KBM-7 (cell line): ENCODE results near the gene ERBB4.

Source experiments
- DNase-seq: peaks from one replicate; pipeline ENCODE4 v3.0.0-alpha.2; 2015
- in situ Hi-C: fragments of 300-500 bp; cut with MboI; formaldehyde crosslinking; loops from 2 replicates; pipeline ENCODE4 v1.14.3; 2020; ENCODE audit warnings: low sequenced_read_pairs, low pct_unique_long_range_greater_than_20kb, mixed read lengths

Gene ERBB4

GRCh38 chr2:211401328-211401727 lies 1137.3 kb downstream of the ERBB4 start:
- DNase-seq: no peak
- in situ Hi-C loops: no loop called here

- DNase-seq: no peak
- in situ Hi-C loops: no loop called here
Measured at GRCh38 chr2:211397764-211398163, 1140.8 kb downstream of the ERBB4 start.

DNA sequence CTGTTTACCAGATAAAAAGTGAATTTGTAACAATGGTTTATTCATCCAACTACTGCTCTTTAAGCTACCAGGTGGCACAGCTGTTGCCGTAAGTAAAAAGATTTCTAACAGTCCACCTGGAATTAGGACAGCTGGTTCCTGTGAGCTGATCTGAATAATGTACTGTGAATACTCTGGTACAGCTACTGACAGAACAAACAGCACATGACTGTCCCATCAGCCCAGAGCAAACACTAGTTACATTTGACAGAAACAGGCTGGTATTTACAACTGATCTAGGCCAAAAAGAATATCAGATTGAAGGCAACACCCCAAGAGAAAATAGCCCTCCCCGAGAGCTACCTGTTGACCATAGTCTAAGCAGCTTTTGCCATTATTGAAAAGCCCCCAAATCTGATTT lies 1141.8 kb downstream of the ERBB4 start:
- in situ Hi-C loops: no loop called here
- no peak for DNase-seq

DNA sequence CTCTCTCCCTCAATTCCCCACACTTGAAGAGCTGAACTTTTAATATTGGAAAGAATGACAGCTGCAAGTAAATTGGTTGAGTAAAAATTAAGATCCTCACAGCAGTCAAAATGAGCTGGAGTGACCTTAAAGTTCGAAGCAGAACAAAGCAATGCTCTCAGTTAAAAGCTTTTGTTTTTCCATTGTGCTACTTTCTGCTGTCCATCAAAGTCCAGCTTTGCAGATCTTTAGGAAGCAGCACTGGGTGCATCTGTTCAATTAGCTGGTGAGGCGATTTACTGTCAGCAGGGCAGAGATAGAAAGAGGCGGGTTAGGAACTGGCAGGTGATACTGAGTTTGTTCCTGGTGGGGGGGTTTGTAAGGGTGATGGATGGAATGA lies 1147.4 kb downstream of the ERBB4 start:
- in situ Hi-C loops: no loop called here
- DNase-seq: no peak

- in situ Hi-C loops: no loop called here
- no peak for DNase-seq
Measured at GRCh38 chr2:211390536-211391188, 1147.9 kb downstream of the ERBB4 start.

- in situ Hi-C loops: no loop called here
- no peak for DNase-seq
Measured at GRCh38 chr2:211387734-211388133, 1150.9 kb downstream of the ERBB4 start.

DNA sequence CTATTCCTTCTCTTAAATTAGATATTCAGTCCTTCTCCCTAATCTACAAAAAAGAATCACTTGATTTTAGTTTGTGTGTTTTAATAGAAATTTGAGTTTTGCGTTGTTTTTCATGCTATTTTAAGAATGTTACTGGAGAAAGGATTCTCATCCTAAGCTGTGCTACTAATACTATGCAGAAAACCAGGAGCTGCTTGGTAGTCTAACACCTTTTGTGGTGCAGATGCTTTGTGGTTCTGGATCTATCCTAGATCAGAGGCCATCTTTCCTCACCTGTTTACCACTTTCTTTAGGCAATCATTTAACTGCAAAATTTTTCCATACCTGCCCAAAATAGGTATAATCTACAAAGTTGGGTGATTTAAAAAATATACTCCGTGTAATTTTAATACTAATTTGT lies 1158.6 kb downstream of the ERBB4 start:
- no peak for DNase-seq
- in situ Hi-C loops: no loop called here

- in situ Hi-C loops: no loop called here
- no peak for DNase-seq
Measured at GRCh38 chr2:211376410-211376809, 1162.2 kb downstream of the ERBB4 start.

DNA sequence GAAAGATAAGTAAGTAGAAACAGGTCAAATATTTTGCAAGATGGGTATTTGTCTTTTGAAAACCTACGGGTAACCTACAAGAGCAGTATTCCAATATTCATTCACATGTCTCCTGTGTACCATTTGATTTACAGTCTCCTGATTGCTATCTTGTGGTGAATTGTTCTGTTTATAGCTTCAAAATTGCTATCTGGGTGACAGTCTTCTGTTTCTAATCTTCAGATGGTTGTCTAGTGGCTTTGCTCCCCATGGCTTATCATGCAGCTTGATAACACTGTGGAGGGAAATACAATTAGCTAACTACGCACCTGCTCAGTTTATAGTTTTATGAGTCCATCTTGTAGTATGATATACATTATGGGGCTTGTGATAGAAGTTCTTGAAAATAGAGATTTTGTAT lies 1165.4 kb downstream of the ERBB4 start:
- DNase-seq: no peak
- in situ Hi-C loops: no loop called here

GRCh38 chr2:211371465-211371864 lies 1167.1 kb downstream of the ERBB4 start:
- DNase-seq: no peak

DNA sequence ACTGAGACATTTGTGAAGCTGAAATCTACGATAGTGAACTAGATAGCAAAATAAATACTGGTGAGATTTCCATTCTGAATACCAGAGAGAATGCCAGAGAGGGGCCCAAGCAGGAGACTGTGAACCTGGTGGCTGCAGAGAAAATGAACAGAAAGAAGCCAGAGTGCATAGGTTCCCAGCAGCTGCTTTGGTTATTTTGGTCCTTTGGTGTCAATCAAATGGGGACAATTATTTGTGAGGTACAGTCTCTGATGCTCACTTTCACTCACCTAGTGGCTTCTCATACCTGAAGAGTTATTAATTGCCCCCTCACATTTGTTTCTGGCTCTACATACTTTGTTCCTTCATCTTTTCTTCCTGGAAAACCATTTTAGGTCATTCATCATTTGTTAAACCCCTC lies 1170.1 kb downstream of the ERBB4 start:
- in situ Hi-C loops: no loop called here
- no peak for DNase-seq

More at GRCh38 chr2:211371465-211371864, 1167.1 kb downstream of the ERBB4 start:
- in situ Hi-C loops: no loop called here

DNA sequence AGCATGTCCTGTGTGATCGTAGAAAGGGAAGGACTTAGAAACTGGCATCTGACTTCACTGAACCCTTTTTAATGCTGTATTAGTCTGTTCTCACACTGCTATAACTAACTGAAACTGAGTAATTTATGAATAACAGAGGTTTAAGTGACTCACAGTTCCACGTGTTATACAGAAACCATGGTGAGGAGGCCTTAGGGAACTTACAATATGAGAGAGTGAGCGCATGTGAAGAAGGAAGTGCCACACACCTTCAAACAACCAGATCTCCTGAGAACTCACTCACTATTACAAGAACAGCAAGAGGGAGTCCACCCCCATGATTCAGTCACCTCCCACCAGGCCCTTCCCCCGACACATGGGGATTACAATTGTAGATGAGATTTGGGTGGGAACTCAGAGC lies 1170.9 kb downstream of the ERBB4 start:
- in situ Hi-C loops: no loop called here
- DNase-seq: no peak

DNA sequence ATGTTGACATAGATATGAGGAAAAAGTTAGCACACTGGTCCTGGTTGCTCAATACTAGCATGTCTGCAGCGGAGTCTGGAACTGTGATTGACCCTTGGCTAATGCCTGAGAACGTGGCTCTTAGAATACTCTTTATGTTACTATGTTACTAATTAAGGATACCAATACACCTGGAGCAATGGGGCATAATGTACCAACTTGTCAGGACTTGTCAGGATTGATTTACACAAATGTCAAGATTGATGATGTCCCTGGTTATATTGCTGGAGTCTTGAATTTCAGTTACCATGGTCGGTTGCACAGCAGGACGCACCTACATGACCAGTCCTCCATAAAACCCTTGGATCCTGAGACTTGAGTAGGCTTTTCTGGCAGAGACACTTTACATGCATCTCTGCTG lies 1171.3 kb downstream of the ERBB4 start:
- DNase-seq: no peak
- in situ Hi-C loops: no loop called here

DNA sequence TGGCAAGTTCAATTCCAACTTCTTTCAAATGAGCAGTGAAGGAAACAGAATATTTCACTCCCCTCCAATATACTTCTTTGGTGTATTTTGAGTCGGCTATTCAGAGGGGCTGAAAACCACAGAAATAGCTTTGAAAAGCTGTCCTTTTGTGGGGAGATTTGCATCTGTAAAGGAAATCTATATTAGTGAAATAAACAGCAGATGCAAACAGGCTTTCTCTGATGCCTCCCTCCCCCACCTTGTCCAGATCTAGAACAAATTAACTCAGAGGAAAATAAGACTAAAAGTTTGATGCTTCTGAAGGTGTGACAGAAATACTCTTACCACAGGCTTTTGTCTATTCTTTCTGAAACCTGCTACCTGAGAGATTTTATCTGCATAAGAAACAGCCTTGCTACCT lies 1173.7 kb downstream of the ERBB4 start:
- no peak for DNase-seq
- in situ Hi-C loops: no loop called here

DNA sequence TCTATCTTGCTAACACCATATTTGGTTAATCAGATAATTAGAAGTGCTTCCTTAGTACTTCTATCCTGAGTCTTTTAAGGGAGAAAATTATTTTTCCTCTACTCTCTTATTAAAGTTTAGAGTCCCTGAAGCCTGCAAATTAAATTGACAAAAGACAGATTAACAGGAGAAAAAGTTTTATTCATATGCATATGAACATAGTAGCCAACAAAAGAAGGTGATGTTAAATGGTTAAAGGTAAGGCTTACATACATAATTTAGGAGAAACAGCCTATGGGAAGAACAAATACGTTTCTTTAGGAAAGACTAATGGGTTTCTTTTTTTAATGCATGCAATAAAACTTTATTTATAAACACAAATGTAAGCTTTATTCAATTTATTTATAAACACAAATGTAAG lies 1177.2 kb downstream of the ERBB4 start:
- in situ Hi-C loops: no loop called here
- no peak for DNase-seq

DNA sequence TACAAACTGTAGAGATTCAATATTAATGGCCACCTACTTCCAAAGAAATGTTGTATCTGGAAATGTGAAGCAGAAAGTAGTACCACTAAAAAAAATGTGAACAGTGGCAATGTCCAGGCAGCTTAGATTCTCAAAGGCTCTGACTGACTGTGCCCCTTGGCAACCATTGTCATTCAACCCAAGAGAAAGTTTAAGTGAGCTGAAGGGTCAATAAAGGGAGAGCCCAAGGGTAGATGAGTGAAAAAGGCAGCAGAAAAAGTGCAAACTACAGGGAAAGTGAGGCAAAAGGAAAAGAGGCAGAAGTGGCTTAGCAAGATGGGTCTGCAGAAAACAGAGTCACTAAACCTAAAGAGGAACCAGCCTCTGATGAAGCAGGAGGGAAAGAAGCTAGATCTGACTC lies 1179.3 kb downstream of the ERBB4 start:
- in situ Hi-C loops: no loop called here
- DNase-seq: no peak

DNA sequence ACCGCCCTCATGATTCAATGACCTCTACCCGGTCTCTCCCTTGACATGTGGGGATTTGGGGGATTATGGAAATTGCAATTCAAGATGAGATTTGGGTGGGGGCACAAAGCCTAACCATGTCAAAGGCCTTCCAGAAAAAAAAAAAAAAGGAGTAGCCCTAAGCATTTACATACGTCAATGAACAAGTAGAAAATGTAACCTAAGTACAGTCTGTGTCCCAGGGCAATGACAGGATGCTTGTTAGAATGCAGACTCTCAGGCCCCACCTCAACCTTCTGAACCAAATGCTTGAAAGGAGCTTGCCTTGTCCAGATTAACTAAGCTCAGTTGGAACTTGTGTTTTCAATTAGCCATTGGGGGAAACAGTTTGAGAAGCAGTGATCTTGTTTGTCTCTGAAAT lies 1180.1 kb downstream of the ERBB4 start:
- DNase-seq: no peak
- in situ Hi-C loops: no loop called here

DNA sequence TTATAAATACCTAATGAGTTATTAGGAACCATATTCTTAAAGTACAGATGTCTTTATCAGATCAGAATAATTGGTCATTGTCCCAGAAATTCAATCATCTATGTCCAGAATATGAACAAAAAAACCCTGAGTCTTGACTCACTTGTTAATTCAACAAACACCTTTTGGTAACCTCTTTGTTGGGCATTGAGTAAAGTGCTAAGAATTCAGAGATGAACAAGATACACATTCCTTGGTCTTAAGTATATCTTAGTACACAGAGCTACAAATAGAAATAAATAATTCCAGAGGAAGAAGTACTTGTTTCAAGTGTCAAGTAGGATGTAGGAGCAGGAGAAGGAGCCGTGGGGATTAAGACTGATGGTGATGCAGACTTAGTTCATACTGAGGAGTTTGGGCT lies 1184.1 kb downstream of the ERBB4 start:
- DNase-seq: no peak
- in situ Hi-C loops: no loop called here

DNA sequence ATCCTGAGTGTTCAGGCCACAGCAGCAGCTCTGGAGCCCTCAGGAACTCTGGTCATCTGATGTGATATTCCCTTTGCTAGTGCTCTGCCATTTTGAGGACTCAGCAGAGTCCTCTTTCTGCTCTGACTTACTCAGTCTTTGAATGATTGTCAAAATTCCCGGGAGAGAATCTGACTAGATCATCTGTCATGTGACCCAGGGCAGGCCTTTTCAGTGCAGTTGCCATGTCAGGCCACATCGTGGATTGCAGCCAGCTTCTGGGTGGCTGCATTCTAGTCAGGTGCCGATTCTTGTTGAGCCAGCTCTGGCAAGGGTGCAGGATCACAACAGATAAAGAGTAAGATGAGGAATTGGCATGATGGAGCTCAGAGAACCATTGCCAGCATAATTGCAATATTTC lies 1186.6 kb downstream of the ERBB4 start:
- in situ Hi-C loops: no loop called here
- no peak for DNase-seq

GRCh38 chr2:211349031-211349430 lies 1189.6 kb downstream of the ERBB4 start:
- DNase-seq: no peak
- in situ Hi-C loops: no loop called here

GRCh38 chr2:211347328-211347727 lies 1191.3 kb downstream of the ERBB4 start:
- in situ Hi-C loops: no loop called here

DNA sequence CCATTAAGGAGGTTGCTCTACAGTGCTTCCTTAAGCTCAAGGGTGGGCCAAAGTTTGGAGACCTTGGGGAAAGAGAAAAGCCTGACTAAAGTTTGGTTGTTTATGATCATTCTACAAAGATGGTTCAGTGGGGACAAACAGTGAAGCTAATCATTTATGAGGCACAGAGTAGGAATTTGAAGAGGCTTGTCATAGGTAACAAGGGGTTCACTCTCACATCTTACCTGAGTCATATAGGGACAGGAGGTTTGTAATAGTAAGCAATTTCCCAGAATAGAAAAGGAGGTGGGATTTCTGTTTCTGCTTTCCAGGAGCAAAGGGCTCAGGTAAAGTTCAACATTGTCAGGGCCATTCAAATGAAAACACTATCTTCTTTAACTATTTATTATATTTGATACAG lies 1194.3 kb downstream of the ERBB4 start:
- in situ Hi-C loops: no loop called here
- DNase-seq: no peak

More at GRCh38 chr2:211347328-211347727, 1191.3 kb downstream of the ERBB4 start:
- DNase-seq: no peak
